ENCODE data around the gene CD33.

CD33 gene

GRCh38 chr19:51258165-51259160 is 33.6 kb downstream of the CD33 start:
- in situ Hi-C loops (cut with MboI; ENCODE audit: low sequenced_read_pairs), result loop anchor here (5.0 kb wide), 1 partner anchor 101 kb away; no protein-coding TSS in a partner anchor

- in situ Hi-C loops (cut with MboI; ENCODE audit: low sequenced_read_pairs), result loop anchor here (5.0 kb wide), 1 partner anchor 102 kb away; no protein-coding TSS in a partner anchor
Observed at GRCh38 chr19:51259348-51260245, 34.7 kb downstream of the CD33 start.

GRCh38 chr19:51263808-51264207 is 38.9 kb downstream of the CD33 start:
- in situ Hi-C loops (cut with MboI; ENCODE audit: low sequenced_read_pairs), result no loop called here

GRCh38 chr19:51271067-51271466 is 46.2 kb downstream of the CD33 start:
- in situ Hi-C loops (cut with MboI; ENCODE audit: low sequenced_read_pairs), result no loop called here

GRCh38 chr19:51272183-51272810 is 47.4 kb downstream of the CD33 start:
- in situ Hi-C loops (cut with MboI; ENCODE audit: low sequenced_read_pairs), result no loop called here

GRCh38 chr19:51274049-51274770 is 49.3 kb downstream of the CD33 start:
- in situ Hi-C loops (cut with MboI; ENCODE audit: low sequenced_read_pairs), result no loop called here

GRCh38 chr19:51277112-51277511 is 52.2 kb downstream of the CD33 start:
- in situ Hi-C loops (cut with MboI; ENCODE audit: low sequenced_read_pairs), result no loop called here

- in situ Hi-C loops (cut with MboI; ENCODE audit: low sequenced_read_pairs), result no loop called here
Observed at GRCh38 chr19:51282335-51282734, 57.5 kb downstream of the CD33 start.

GRCh38 chr19:51285682-51286081 is 60.8 kb downstream of the CD33 start:
- in situ Hi-C loops (cut with MboI; ENCODE audit: low sequenced_read_pairs), result no loop called here
